ENCODE data around the gene ANKMY2. TPM values are rescaled to one million over a fixed set of nuclear protein-coding genes. Genes with fewer than 3 reads are reported as not detected.
"Not testable (repeated sequence)": the region's sequence is repeated elsewhere in the genome, so short reads cannot be mapped to it uniquely, and the experiment has no call there.

The ANKMY2 gene
- 10 to 100 TPM; 22.8 to 27.5 TPM for total RNA-seq
- long read RNA-seq, transcript ANKMY2-201 (10 exons, 2,555 nt): major isoform, 39 of 43 reads
- long read RNA-seq, partial matches to known transcripts: 2 of 43 reads
- long read RNA-seq, other reads (novel, unspliced or antisense): 2 of 43 reads

- intact Hi-C loops (cut with DNase I, micrococcal nuclease): no loop called here
- ATAC-seq (peak; percentile 88), DNase-seq (peak; percentile 96 to 97)
These were observed at the start of gene ANKMY2, which contains the start of gene BZW2 for GRCh38 chr7:16645593-16646471. Gene ANKMY2, minus strand, starts transcription at chr7:16645754. Its CDS starts 181 bp downstream, at chr7:16645573. Gene BZW2, plus strand, starts transcription at chr7:16646181. Its CDS starts 19,263 bp downstream, at chr7:16665444.

- DNase-seq (no peak), ATAC-seq (no peak)
- intact Hi-C loops (cut with DNase I, micrococcal nuclease): no loop called here
These were observed 49.3 kb upstream of the ANKMY2 start for GRCh38 chr7:16694806-16695205.

- ATAC-seq (no peak), DNase-seq (no peak)
- intact Hi-C loops (cut with DNase I, micrococcal nuclease): no loop called here
These were observed 48.2 kb upstream of the ANKMY2 start for GRCh38 chr7:16693601-16694318.

GRCh38 chr7:16691241-16691640 is 45.7 kb upstream of the ANKMY2 start:
- ATAC-seq (no peak), DNase-seq (no peak)
- intact Hi-C loops (cut with DNase I, micrococcal nuclease): no loop called here

- intact Hi-C loops (cut with DNase I, micrococcal nuclease): no loop called here
- DNase-seq (no peak), ATAC-seq (peak; percentile 58)
These were observed 42.7 kb upstream of the ANKMY2 start for GRCh38 chr7:16688249-16688648.

- intact Hi-C loops (cut with DNase I, micrococcal nuclease): no loop called here
- no peak for DNase-seq
- ATAC-seq: no peak
These were observed 40.0 kb upstream of the ANKMY2 start for GRCh38 chr7:16685535-16685934.

- intact Hi-C loops (cut with DNase I, micrococcal nuclease): no loop called here
- ATAC-seq: no peak
- DNase-seq: no peak
These were observed 39.4 kb upstream of the ANKMY2 start for GRCh38 chr7:16684935-16685334.

- ATAC-seq; intact Hi-C loops (cut with DNase I, micrococcal nuclease); DNase-seq: not testable (repeated sequence)
These were observed 33.4 kb upstream of the ANKMY2 start for GRCh38 chr7:16678645-16679566.

- ATAC-seq: peak; percentile 94
- DNase-seq: peak in 1 of 2 donors; percentile 42
These were observed 32.5 kb upstream of the ANKMY2 start for GRCh38 chr7:16677978-16678494.

GRCh38 chr7:16675277-16675676 is 29.7 kb upstream of the ANKMY2 start:
- ATAC-seq (no peak), DNase-seq (no peak)
- intact Hi-C loops (cut with DNase I, micrococcal nuclease): no loop called here

More at GRCh38 chr7:16677978-16678494, 32.5 kb upstream of the ANKMY2 start:
- intact Hi-C loops (cut with DNase I, micrococcal nuclease): no loop called here

GRCh38 chr7:16671811-16672210 is 26.3 kb upstream of the ANKMY2 start:
- intact Hi-C loops (cut with DNase I, micrococcal nuclease): no loop called here
- no peak for DNase-seq
- ATAC-seq: no peak

- intact Hi-C loops (cut with DNase I, micrococcal nuclease): no loop called here
- ATAC-seq (no peak), DNase-seq (no peak)
These were observed 25.3 kb upstream of the ANKMY2 start for GRCh38 chr7:16670731-16671344.

- no peak for ATAC-seq
- intact Hi-C loops (cut with DNase I, micrococcal nuclease): no loop called here
These were observed 24.5 kb upstream of the ANKMY2 start for GRCh38 chr7:16670021-16670420.

GRCh38 chr7:16669581-16669980 is 24.0 kb upstream of the ANKMY2 start:
- DNase-seq: no peak

More at GRCh38 chr7:16670021-16670420, 24.5 kb upstream of the ANKMY2 start:
- no peak for DNase-seq

GRCh38 chr7:16668978-16669377 is 23.4 kb upstream of the ANKMY2 start:
- DNase-seq: no peak
- intact Hi-C loops (cut with DNase I, micrococcal nuclease): no loop called here
- no peak for ATAC-seq

More at GRCh38 chr7:16669581-16669980, 24.0 kb upstream of the ANKMY2 start:
- ATAC-seq: no peak
- intact Hi-C loops (cut with DNase I, micrococcal nuclease): no loop called here

- intact Hi-C loops (cut with DNase I, micrococcal nuclease): no loop called here
- ATAC-seq: peak; percentile 24
- DNase-seq: peak in 1 of 2 donors; percentile 31
These were observed 22.7 kb upstream of the ANKMY2 start for GRCh38 chr7:16668049-16668858.

GRCh38 chr7:16667355-16667754 is 21.8 kb upstream of the ANKMY2 start:
- ATAC-seq (no peak), DNase-seq (no peak)
- intact Hi-C loops (cut with DNase I, micrococcal nuclease): no loop called here

All from left colon (tissue), 2 donors.